Bronchial epithelial cell (primary cell): ENCODE measurements around the gene KIF1A. TPM values are rescaled to one million over a fixed set of nuclear protein-coding genes. Genes with fewer than 3 reads are reported as not detected.

Experiments
- DNase-seq: peaks from one replicate; pipeline ENCODE4 v3.0.0-alpha.2; 2010; ENCODE audit warnings: low read depth
- FAIRE-seq: peaks from 2 replicates; lab custom pipeline; 2011; peaks lifted over from hg19 to GRCh38; lab: Jason Lieb, UNC
- H3K27me3 ChIP-seq: 2 replicates; pipeline ENCODE4 v1.5.1; 2011; ENCODE audit warnings: low read length; ENCODE audit not compliant: control insufficient read depth, insufficient read depth
- H3K36me3 ChIP-seq: 2 replicates; pipeline ENCODE4 v1.5.1; 2011; ENCODE audit warnings: low read length; ENCODE audit not compliant: control insufficient read depth, insufficient read depth
- H3K4me3 ChIP-seq: 2 replicates; pipeline ENCODE4 v1.5.1; 2011; ENCODE audit warnings: mild to moderate bottlenecking, low read depth, low read length, control low read depth
- CTCF ChIP-seq: IDR thresholded peaks from 2 replicates; pipeline ENCODE4 v1.5.1; 2011; ENCODE audit warnings: mild to moderate bottlenecking, moderate library complexity, low read length, control low read depth, inconsistent platforms; ENCODE audit not compliant: insufficient read depth, severe bottlenecking
- total RNA-seq: library from RNA; depleted of rRNA; stranded (reverse); fragments of >200 nt; gene quantifications from 2 replicates; pipeline ENCODE4 v1.2.1, GENCODE V29; 2014

KIF1A gene
- total RNA-seq, 1 donor from 2014 or later, result not detected

GRCh38 chr2:240839152-240840143, 19.4 kb upstream of the KIF1A start:
- no peak for TF ChIP-seq CTCF
- no peak for FAIRE-seq

GRCh38 chr2:240837621-240838020, 17.6 kb upstream of the KIF1A start:
- DNase-seq, result no peak
- H3K4me3 ChIP-seq, result no peak overlapping the region
- no peak for FAIRE-seq
- H3K36me3 ChIP-seq, result no peaks in the 10 kb centered on the region
- TF ChIP-seq CTCF, result no peak
- H3K27me3 ChIP-seq, result peaks cover 5% of the 10 kb centered on the region

More at GRCh38 chr2:240839152-240840143, 19.4 kb upstream of the KIF1A start:
- Histone ChIP-seq H3K36me3 (no peaks in the 10 kb centered on the region), H3K27me3 (peaks cover 3% of the 10 kb centered on the region), H3K4me3 (no peak overlapping the region)
- no peak for DNase-seq

- DNase-seq, result no peak
- Histone ChIP-seq H3K36me3 (no peaks in the 10 kb centered on the region), H3K27me3 (peaks cover 5% of the 10 kb centered on the region), H3K4me3 (no peak overlapping the region)
- no peak for FAIRE-seq
- TF ChIP-seq CTCF, result no peak
These were observed 16.9 kb upstream of the KIF1A start for GRCh38 chr2:240836781-240837467.

GRCh38 chr2:240835528-240835927, 15.5 kb upstream of the KIF1A start:
- no peaks in the 10 kb centered on the region for H3K36me3 ChIP-seq
- no peak for TF ChIP-seq CTCF
- FAIRE-seq (no peak), DNase-seq (no peak)
- H3K4me3 ChIP-seq, result no peak overlapping the region
- peaks cover 5% of the 10 kb centered on the region for H3K27me3 ChIP-seq

GRCh38 chr2:240834377-240834975, 14.5 kb upstream of the KIF1A start:
- DNase-seq (no peak), FAIRE-seq (no peak)
- H3K27me3 ChIP-seq, result peaks cover 5% of the 10 kb centered on the region
- TF ChIP-seq CTCF, result no peak
- H3K36me3 ChIP-seq, result no peaks in the 10 kb centered on the region
- H3K4me3 ChIP-seq, result no peak overlapping the region
